Spleen (tissue), 11 donors: ENCODE data around the gene SAC3D1. TPM values are rescaled to one million over a fixed set of nuclear protein-coding genes. Genes with fewer than 3 reads are reported as not detected.

Experiments
- DNase-seq: peaks from one replicate; pipeline ENCODE4 v3.0.0-alpha.2; 2020
- H3K27ac ChIP-seq, 8 donors: fragments of 200-600 bp; sonication (generic) in 7 of 8; 1 replicate in 4 of 8; 2 replicates in 4 of 8; pipeline versions ENCODE4 v1.5.0 to v1.8.0; 2016 to 2021; ENCODE audit warnings: inconsistent platforms in 4 of 8, mild to moderate bottlenecking in 4 of 8, moderate library complexity in 1 of 8
- H3K27me3 ChIP-seq, 7 donors: fragments of 200-600 bp; sonication (generic) in 6 of 7; replicated peaks in 1 of 7; 1 replicate in 4 of 7; 2 replicates in 3 of 7; pipeline versions ENCODE4 v1.5.0 to v1.8.0; 2016 to 2021; ENCODE audit warnings: inconsistent platforms in 3 of 7, mild to moderate bottlenecking in 1 of 7
- H3K36me3 ChIP-seq, 6 donors: fragments of 200-600 bp; sonication (generic) in 5 of 6; 1 replicate in 4 of 6; 2 replicates in 2 of 6; pipeline versions ENCODE4 v1.5.0 to v1.8.0; 2016 to 2021; ENCODE audit warnings: inconsistent platforms in 2 of 6
- H3K4me1 ChIP-seq, 6 donors: fragments of 200-600 bp; sonication (generic) in 5 of 6; 1 replicate in 3 of 6; 2 replicates in 3 of 6; pipeline versions ENCODE4 v1.5.0 to v1.8.0; 2016 to 2021; ENCODE audit warnings: inconsistent platforms in 3 of 6
- H3K4me3 ChIP-seq, 8 donors: fragments of 200-600 bp; sonication (generic) in 7 of 8; 1 replicate in 4 of 8; 2 replicates in 4 of 8; pipeline versions ENCODE4 v1.5.0 to v1.8.0; 2016 to 2021; ENCODE audit warnings: inconsistent platforms in 4 of 8, mild to moderate bottlenecking in 4 of 8, moderate library complexity in 2 of 8
- H3K9me3 ChIP-seq, 8 donors: fragments of 200-600 bp; sonication (generic) in 7 of 8; 1 replicate in 4 of 8; 2 replicates in 4 of 8; pipeline versions ENCODE4 v1.5.0 to v1.8.0; 2016 to 2021; ENCODE audit warnings: inconsistent platforms in 4 of 8
- POLR2A ChIP-seq, 3 donors: fragments of 450-650 bp; IDR thresholded peaks; one replicate each; pipeline ENCODE4 v1.5.1; 2017; ENCODE audit warnings: antibody characterized with exemption in 3 of 3, mild to moderate bottlenecking in 1 of 3
- POLR2AphosphoS5 ChIP-seq, 3 donors: sonication (generic); formaldehyde crosslinking; IDR thresholded peaks; one replicate each; pipeline ENCODE4 v1.5.1; 2017; ENCODE audit warnings: antibody characterized with exemption in 3 of 3
- whole genome bisulfite sequencing, 5 donors: extraction: QIAGEN DNeasy Blood & Tissue Kit in 3 of 5; methylation state at CpG; one replicate each; pipeline versions ENCODE4 v1.1.5 to v1.1.7; 2013 to 2018; 5-methylcytosine and 5-hydroxymethylcytosine counted together
- intact Hi-C: fragments of 100-400 bp; cut with DNase I; formaldehyde crosslinking; loops from one replicate; pipeline ENCODE4 v1.15.0; 2023; ENCODE audit warnings: low total_unique reads
- polyA plus RNA-seq, 3 donors: library from polyadenylated mRNA; stranded (reverse); fragments of 200-250 nt; gene quantifications; one replicate each; pipeline ENCODE4 v1.2.1, GENCODE V29; 2013
- total RNA-seq, 7 donors: library from RNA; depleted of rRNA in 3 of 7; stranded (reverse); fragments of >200 nt in 3 of 7; fragmentation: NEBNext Ultra II Directional in 4 of 7; extraction: Animal tissue kit (Norgen Biotek cat#: 25700) in 4 of 7; gene quantifications; one replicate each; pipeline versions ENCODE4 v1.1.0 to v1.2.1, GENCODE V29; 2016 to 2021
- TF ChIP-seq, protein P1 (sequence below), 11 experiments: fragments of 200-600 bp in 7 of 11; fragments of 450-650 bp in 4 of 11; sonication (generic) in 4 of 11; IDR thresholded peaks in 8 of 11; conservative IDR thresholded peaks in 3 of 11; 1 replicate in 7 of 11; 2 replicates in 4 of 11; pipeline versions ENCODE4 v1.4.0 to v1.8.0; 2016 to 2021; ENCODE audit warnings: antibody characterized with exemption in 11 of 11, inconsistent platforms in 4 of 11, mild to moderate bottlenecking in 1 of 11
- donor health status: healthy with polysubstance abuse.
- donor health status: DM: no; HTN: no; CAD: no; lungs with moderate emphysema.
- donor health status: DM: no; HTN: no; CAD: no.
- donor health status: Bipolar disorder and iron deficiency.
- donor health status: healthy.
- donor health status: DM: no; HTN: no; CAD: no.
- donor health status: DM: yes; HTN: yes; CAD: no.

SAC3D1 gene
- total and polyA plus RNA-seq, 10 donors = 5.2 to 11.9 (median 6.8) TPM

DNA sequence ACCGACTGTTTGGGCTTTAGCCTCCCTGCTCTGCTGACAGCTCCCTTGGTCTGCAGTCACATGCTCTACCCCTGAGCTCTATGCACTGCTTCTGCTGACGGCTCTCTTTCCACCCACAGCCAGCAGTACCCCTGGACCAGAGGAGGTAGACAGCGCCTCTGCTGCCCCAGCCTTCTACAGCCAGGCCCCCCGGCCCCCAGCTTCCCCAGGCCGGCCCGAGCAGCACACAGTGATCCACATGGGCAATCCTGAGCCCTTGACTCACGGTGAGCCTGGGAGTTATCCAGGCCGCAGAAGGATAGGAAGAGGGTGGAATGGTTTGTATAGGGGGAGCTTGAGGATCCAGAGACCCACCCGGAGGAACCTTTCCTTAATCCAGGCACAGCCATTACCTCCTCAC lies 45.8 kb downstream of the SAC3D1 start:
- TF ChIP-seq POLR2A (IDR thresholded peaks at IDR 0.05) (no peak), POLR2AphosphoS5 (IDR thresholded peaks at IDR 0.05) (no peak)
- TF ChIP-seq, protein P1, sequence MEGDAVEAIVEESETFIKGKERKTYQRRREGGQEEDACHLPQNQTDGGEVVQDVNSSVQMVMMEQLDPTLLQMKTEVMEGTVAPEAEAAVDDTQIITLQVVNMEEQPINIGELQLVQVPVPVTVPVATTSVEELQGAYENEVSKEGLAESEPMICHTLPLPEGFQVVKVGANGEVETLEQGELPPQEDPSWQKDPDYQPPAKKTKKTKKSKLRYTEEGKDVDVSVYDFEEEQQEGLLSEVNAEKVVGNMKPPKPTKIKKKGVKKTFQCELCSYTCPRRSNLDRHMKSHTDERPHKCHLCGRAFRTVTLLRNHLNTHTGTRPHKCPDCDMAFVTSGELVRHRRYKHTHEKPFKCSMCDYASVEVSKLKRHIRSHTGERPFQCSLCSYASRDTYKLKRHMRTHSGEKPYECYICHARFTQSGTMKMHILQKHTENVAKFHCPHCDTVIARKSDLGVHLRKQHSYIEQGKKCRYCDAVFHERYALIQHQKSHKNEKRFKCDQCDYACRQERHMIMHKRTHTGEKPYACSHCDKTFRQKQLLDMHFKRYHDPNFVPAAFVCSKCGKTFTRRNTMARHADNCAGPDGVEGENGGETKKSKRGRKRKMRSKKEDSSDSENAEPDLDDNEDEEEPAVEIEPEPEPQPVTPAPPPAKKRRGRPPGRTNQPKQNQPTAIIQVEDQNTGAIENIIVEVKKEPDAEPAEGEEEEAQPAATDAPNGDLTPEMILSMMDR (IDR thresholded peaks at IDR 0.05 in 8 of 11, conservative IDR thresholded peaks at IDR 0.05 in 3 of 11) = no peak
- Histone ChIP-seq H3K4me3 (no peak overlapping the region), H3K36me3 (peaks cover 0 to 58% (median 39%) of the 10 kb centered on the region in 6 donors), H3K27me3 (no peaks in the 10 kb centered on the region), H3K27ac (no peak overlapping the region), H3K4me1 (peaks cover 16 to 39% (median 26%) of the 10 kb centered on the region in 6 donors), H3K9me3 (no peaks in the 10 kb centered on the region)
- 91 to 99% (median 93%) methylated on average over 9 of the region's 9 CpGs for WGBS, 5 donors
- intact Hi-C loops = no loop called here
- DNase-seq = no peak

- whole genome bisulfite sequencing, 5 donors = 87 to 93% (median 90%) methylated on average over 11 of the region's 11 CpGs
- Histone ChIP-seq H3K4me1 (peaks cover 16 to 37% (median 26%) of the 10 kb centered on the region in 6 donors), H3K36me3 (peaks cover 0 to 58% (median 39%) of the 10 kb centered on the region in 6 donors), H3K27ac (no peak overlapping the region), H3K27me3 (no peaks in the 10 kb centered on the region), H3K9me3 (no peaks in the 10 kb centered on the region), H3K4me3 (no peak overlapping the region)
- TF ChIP-seq POLR2A (IDR thresholded peaks at IDR 0.05) (no peak), POLR2AphosphoS5 (IDR thresholded peaks at IDR 0.05) (no peak)
- TF ChIP-seq, protein P1 (IDR thresholded peaks at IDR 0.05 in 8 of 11, conservative IDR thresholded peaks at IDR 0.05 in 3 of 11) = no peak
- DNase-seq = no peak
- intact Hi-C loops = no loop called here
Measured at GRCh38 chr11:65087216-65087615, 46.2 kb downstream of the SAC3D1 start.

DNA sequence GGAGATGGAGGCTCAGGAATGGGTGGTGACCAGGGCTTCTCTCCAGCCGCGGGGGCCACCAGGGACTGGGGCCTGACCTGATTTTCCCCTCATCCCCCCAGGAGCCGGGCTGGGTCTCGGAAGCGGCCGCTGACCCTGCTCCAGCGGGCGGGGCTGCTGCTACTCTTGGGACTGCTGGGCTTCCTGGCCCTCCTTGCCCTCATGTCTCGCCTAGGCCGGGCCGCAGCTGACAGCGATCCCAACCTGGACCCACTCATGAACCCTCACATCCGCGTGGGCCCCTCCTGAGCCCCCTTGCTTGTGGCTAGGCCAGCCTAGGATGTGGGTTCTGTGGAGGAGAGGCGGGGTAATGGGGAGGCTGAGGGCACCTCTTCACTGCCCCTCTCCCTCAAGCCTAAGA lies 46.8 kb downstream of the SAC3D1 start:
- 86 to 97% (median 95%) methylated on average over 10 to 15 of the region's 15 CpGs for WGBS, 5 donors

DNA sequence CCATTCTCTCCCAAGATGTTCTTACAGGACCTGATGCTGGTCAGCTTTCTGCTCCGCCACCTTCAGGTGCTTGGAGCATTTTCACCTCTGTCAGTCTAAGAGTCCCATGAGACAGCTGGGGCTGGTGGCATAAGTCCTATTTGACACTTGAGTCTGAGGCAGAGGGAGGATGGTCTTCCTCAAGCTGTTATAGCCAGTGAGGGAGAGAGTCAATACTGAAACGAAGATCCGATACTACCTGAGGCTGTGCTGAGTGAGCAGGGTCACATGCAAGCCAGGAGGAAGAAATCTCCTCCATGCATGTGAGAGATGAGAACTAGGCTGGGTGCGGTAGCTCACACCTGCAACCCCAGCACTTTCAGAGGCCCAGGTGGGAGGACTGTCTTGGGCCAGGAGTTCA lies 48.6 kb downstream of the SAC3D1 start:
- 90 to 100% (median 93%) methylated on average over 4 of the region's 4 CpGs for WGBS, 5 donors
- intact Hi-C loops = no loop called here
- TF ChIP-seq POLR2AphosphoS5 (IDR thresholded peaks at IDR 0.05) (no peak), POLR2A (IDR thresholded peaks at IDR 0.05) (no peak)
- TF ChIP-seq, protein P1 (IDR thresholded peaks at IDR 0.05 in 8 of 11, conservative IDR thresholded peaks at IDR 0.05 in 3 of 11) = no peak
- Histone ChIP-seq H3K4me3 (no peak overlapping the region), H3K36me3 (peaks cover 0 to 58% (median 39%) of the 10 kb centered on the region in 6 donors), H3K4me1 (peaks cover 10 to 19% (median 12%) of the 10 kb centered on the region in 6 donors), H3K27ac (no peak overlapping the region), H3K9me3 (no peaks in the 10 kb centered on the region), H3K27me3 (no peaks in the 10 kb centered on the region)
- no peak for DNase-seq

More for the DNA sequence above, 46.8 kb downstream of the SAC3D1 start:
- DNase-seq = no peak
- peak in 1 of 3 donors; percentile 12 for TF ChIP-seq POLR2AphosphoS5 (IDR thresholded peaks at IDR 0.05)
- TF ChIP-seq, protein P1 (IDR thresholded peaks at IDR 0.05 in 8 of 11, conservative IDR thresholded peaks at IDR 0.05 in 3 of 11) = no peak
- Histone ChIP-seq H3K27ac (no peak overlapping the region), H3K9me3 (no peaks in the 10 kb centered on the region), H3K4me3 (no peak overlapping the region), H3K36me3 (peaks cover 0 to 58% (median 39%) of the 10 kb centered on the region in 6 donors), H3K4me1 (peaks cover 16 to 32% (median 25%) of the 10 kb centered on the region in 6 donors), H3K27me3 (no peaks in the 10 kb centered on the region)
- intact Hi-C loops = no loop called here
